CD14-positive monocyte (primary cell): Measurements from ENCODE around the gene COX10. TPM values are rescaled to one million over a fixed set of nuclear protein-coding genes. Genes with fewer than 3 reads are reported as not detected.

Source experiments
- DNase-seq, 3 donors: peaks; one replicate each; pipeline ENCODE4 v3.0.0-alpha.2; 2011 to 2022
- H2AFZ ChIP-seq: 2 replicates; pipeline ENCODE4 v1.6.0; 2012; ENCODE audit warnings: mild to moderate bottlenecking, low read depth, low read length, inconsistent platforms; ENCODE audit not compliant: insufficient read depth, poor library complexity, severe bottlenecking
- H3K27ac ChIP-seq, 2 donors: 1 replicate in 1 of 2; 2 replicates in 1 of 2; pipeline ENCODE4 v1.5.1; 2012 to 2013; ENCODE audit warnings: low read length in 2 of 2, control low read depth in 1 of 2, inconsistent platforms in 1 of 2, low read depth in 1 of 2, mild to moderate bottlenecking in 1 of 2
- H3K27me3 ChIP-seq, 2 donors: one replicate each; pipeline versions ENCODE4 v1.6.0 to v1.6.1; 2011 to 2013; ENCODE audit warnings: low read length in 2 of 2; ENCODE audit not compliant: control insufficient read depth in 2 of 2, insufficient read depth in 2 of 2
- H3K36me3 ChIP-seq, 2 donors: replicated peaks in 1 of 2; 1 replicate in 1 of 2; 2 replicates in 1 of 2; pipeline versions ENCODE4 v1.5.1 to v1.6.1; 2012 to 2013; ENCODE audit warnings: low read length in 2 of 2, control low read depth in 1 of 2, inconsistent platforms in 1 of 2, mild to moderate bottlenecking in 1 of 2; ENCODE audit not compliant: insufficient read depth in 2 of 2, control insufficient read depth in 1 of 2
- H3K4me1 ChIP-seq, 2 donors: 1 replicate in 1 of 2; 2 replicates in 1 of 2; pipeline versions ENCODE4 v1.5.1 to v1.6.1; 2012 to 2013; ENCODE audit warnings: low read length in 2 of 2, control low read depth in 1 of 2, inconsistent platforms in 1 of 2, mild to moderate bottlenecking in 1 of 2, moderate library complexity in 1 of 2; ENCODE audit not compliant: insufficient read depth in 2 of 2, control insufficient read depth in 1 of 2
- H3K4me2 ChIP-seq: replicated peaks from 2 replicates; pipeline ENCODE3; 2012; ENCODE audit warnings: low read length, moderate library complexity, mild to moderate bottlenecking; ENCODE audit not compliant: poor library complexity, severe bottlenecking; ENCODE audit errors: extremely low read depth
- H3K4me3 ChIP-seq, 3 experiments: fragments of 200-600 bp in 1 of 3; sonication (generic) in 1 of 3; replicated peaks in 1 of 3; 1 replicate in 2 of 3; 2 replicates in 1 of 3; pipeline ENCODE4 v1.5.1; 2011 to 2013; ENCODE audit warnings: low read length in 3 of 3, mild to moderate bottlenecking in 3 of 3, control low read depth in 2 of 3, low read depth in 2 of 3, inconsistent platforms in 1 of 3, moderate library complexity in 1 of 3
- H3K79me2 ChIP-seq: 2 replicates; pipeline ENCODE4 v1.6.0; 2012; ENCODE audit warnings: mild to moderate bottlenecking, control low read depth, inconsistent platforms, low read length, moderate library complexity; ENCODE audit not compliant: insufficient read depth
- H3K9ac ChIP-seq: 2 replicates; pipeline ENCODE4 v1.6.0; 2017; ENCODE audit warnings: low read length, mild to moderate bottlenecking; ENCODE audit not compliant: insufficient read depth, poor library complexity, severe bottlenecking
- H3K9me3 ChIP-seq, 2 donors: replicated peaks in 1 of 2; 1 replicate in 1 of 2; 2 replicates in 1 of 2; pipeline versions ENCODE4 v1.5.1 to v1.6.1; 2012 to 2013; ENCODE audit warnings: low read length in 2 of 2, control low read depth in 1 of 2; ENCODE audit not compliant: control insufficient read depth in 1 of 2, insufficient read depth in 1 of 2
- H4K20me1 ChIP-seq: 2 replicates; pipeline ENCODE4 v1.6.0; 2012; ENCODE audit warnings: mild to moderate bottlenecking, low read length, control low read depth, moderate library complexity; ENCODE audit not compliant: insufficient read depth
- H3K27ac Mint-ChIP-seq, 7 donors: one replicate each; pipeline ENCODE4 v1.8.0; 2020; ENCODE audit warnings: mild to moderate bottlenecking in 7 of 7, mixed read lengths in 7 of 7, moderate library complexity in 6 of 7, inconsistent platforms in 2 of 7
- H3K27me3 Mint-ChIP-seq, 3 donors: one replicate each; pipeline ENCODE4 v1.8.0; 2021 to 2022; ENCODE audit warnings: low read depth in 3 of 3, mild to moderate bottlenecking in 3 of 3, mixed read lengths in 3 of 3, moderate library complexity in 3 of 3, inconsistent platforms in 1 of 3
- H3K36me3 Mint-ChIP-seq, 2 donors: one replicate each; pipeline ENCODE4 v1.8.0; 2020; ENCODE audit warnings: mixed read lengths in 2 of 2, inconsistent platforms in 1 of 2, mild to moderate bottlenecking in 1 of 2
- H3K4me1 Mint-ChIP-seq: one replicate; pipeline ENCODE4 v1.8.0; 2020; ENCODE audit warnings: mild to moderate bottlenecking, mixed read lengths
- H3K4me3 Mint-ChIP-seq, 2 donors: one replicate each; pipeline ENCODE4 v1.8.0; 2020; ENCODE audit warnings: mild to moderate bottlenecking in 2 of 2, mixed read lengths in 2 of 2, moderate library complexity in 1 of 2
- H3K9me3 Mint-ChIP-seq, 7 donors: one replicate each; pipeline ENCODE4 v1.8.0; 2020 to 2022; ENCODE audit warnings: mixed read lengths in 7 of 7, mild to moderate bottlenecking in 6 of 7, moderate library complexity in 6 of 7, inconsistent platforms in 2 of 7
- WGBS: methylation state at CpG from one replicate; pipeline ENCODE4 v1.1.5; 2013; ENCODE audit warnings: missing lambda C conversion rate; ENCODE audit not compliant: insufficient coverage; 5-methylcytosine and 5-hydroxymethylcytosine counted together
- intact Hi-C, 2 donors: fragments of 100-400 bp; cut with micrococcal nuclease; formaldehyde crosslinking; loops; one replicate each; pipeline versions ENCODE4 v1.15.0 to v1.15.1; 2023
- polyA plus RNA-seq, 3 donors: library from polyadenylated mRNA; depleted of rRNA in 1 of 3; unstranded in 2 of 3; stranded (reverse) in 1 of 3; fragments of 300-500 nt in 2 of 3; fragments of >200 nt in 1 of 3; fragmentation: Illumina TruSeq in 2 of 3; gene quantifications; 1 replicate in 2 of 3; 2 replicates in 1 of 3; pipeline ENCODE4 v1.2.3, GENCODE V29; 2012 to 2021
- TF ChIP-seq, protein P1 (sequence below): fragments of 200-600 bp; IDR thresholded peaks from one replicate; pipeline ENCODE4 v1.8.0; 2022; ENCODE audit warnings: antibody characterized with exemption, mild to moderate bottlenecking

Gene COX10
- polyA plus RNA-seq, 3 donors: 8.2 to 15.2 (median 11.3) TPM

DNA sequence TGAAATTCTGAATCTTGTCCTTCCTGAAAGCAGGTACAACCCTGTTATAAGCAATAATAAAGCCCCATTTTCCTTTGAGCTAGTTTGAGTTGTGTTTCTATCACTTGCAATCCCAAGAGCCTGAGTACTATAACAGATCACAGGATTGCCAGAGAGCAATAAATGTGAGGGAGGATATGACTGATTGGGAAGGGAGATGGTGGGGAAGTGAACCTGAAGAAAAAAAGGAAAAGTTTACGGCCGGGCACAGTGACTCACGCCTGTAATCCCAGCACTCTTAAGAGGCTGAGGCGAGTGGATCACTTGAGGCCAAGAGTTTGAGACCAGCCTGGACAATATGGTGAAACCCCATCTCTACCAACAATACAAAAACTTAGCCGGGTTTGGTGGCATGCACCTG lies 80.4 kb downstream of the COX10 start:
- DNase-seq: no peak
- Histone ChIP-seq H3K4me1 (no peaks in the 10 kb centered on the region), H4K20me1 (no peaks in the 10 kb centered on the region), H3K4me3 (no peak overlapping the region), H3K79me2 (no peaks in the 10 kb centered on the region), H3K9me3 (no peaks in the 10 kb centered on the region), H3K9ac (no peak overlapping the region), H3K4me2 (no peak overlapping the region), H3K36me3 (no peaks in the 10 kb centered on the region), H3K27me3 (no peaks in the 10 kb centered on the region), H2AFZ (no peak overlapping the region), H3K27ac (no peak overlapping the region)
- TF ChIP-seq, protein P1, sequence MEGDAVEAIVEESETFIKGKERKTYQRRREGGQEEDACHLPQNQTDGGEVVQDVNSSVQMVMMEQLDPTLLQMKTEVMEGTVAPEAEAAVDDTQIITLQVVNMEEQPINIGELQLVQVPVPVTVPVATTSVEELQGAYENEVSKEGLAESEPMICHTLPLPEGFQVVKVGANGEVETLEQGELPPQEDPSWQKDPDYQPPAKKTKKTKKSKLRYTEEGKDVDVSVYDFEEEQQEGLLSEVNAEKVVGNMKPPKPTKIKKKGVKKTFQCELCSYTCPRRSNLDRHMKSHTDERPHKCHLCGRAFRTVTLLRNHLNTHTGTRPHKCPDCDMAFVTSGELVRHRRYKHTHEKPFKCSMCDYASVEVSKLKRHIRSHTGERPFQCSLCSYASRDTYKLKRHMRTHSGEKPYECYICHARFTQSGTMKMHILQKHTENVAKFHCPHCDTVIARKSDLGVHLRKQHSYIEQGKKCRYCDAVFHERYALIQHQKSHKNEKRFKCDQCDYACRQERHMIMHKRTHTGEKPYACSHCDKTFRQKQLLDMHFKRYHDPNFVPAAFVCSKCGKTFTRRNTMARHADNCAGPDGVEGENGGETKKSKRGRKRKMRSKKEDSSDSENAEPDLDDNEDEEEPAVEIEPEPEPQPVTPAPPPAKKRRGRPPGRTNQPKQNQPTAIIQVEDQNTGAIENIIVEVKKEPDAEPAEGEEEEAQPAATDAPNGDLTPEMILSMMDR: no peak
- H3K27me3 Mint-ChIP-seq: no peaks in the 10 kb centered on the region
- H3K9me3 Mint-ChIP-seq: peaks cover 0 to 4% (median 2%) of the 10 kb centered on the region in 7 donors
- no peak overlapping the region for H3K4me3 Mint-ChIP-seq
- H3K4me1 Mint-ChIP-seq: no peaks in the 10 kb centered on the region
- H3K36me3 Mint-ChIP-seq: peaks cover 0 to 2% of the 10 kb centered on the region in 2 donors
- intact Hi-C loops: no loop called here
- H3K27ac Mint-ChIP-seq: no peak overlapping the region
- no CpG with 5 or more reads among the region's 5 CpGs for WGBS

DNA sequence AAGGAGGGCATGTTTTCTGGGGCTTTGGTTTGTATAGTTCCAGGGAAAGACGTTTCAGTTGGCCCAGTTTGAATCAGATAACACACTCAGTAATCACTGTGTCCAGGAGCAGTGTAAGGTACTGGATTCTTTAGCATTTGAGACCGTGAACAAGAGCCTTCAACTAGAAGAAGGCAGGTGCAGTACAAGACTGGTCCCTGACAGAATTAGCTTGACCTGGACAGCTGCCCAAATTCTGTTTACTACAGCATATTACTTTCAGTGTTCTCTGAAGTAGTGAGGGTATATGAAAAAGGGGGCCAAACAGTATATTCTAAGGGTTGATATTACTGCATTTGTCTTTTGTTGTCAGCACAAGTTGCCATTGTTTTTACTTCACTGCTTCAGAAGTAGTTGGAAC lies 81.3 kb downstream of the COX10 start:
- H3K27ac Mint-ChIP-seq: no peak overlapping the region
- TF ChIP-seq, protein P1: no peak
- peaks cover 0 to 2% of the 10 kb centered on the region in 2 donors for H3K36me3 Mint-ChIP-seq
- no peak overlapping the region for H3K4me2 ChIP-seq
- H3K27ac ChIP-seq: no peak overlapping the region
- no CpG with 5 or more reads among the region's 2 CpGs for WGBS
- no peaks in the 10 kb centered on the region for H3K27me3 ChIP-seq
- intact Hi-C loops: no loop called here
- no peak for DNase-seq
- H3K36me3 ChIP-seq: no peaks in the 10 kb centered on the region
- no peak overlapping the region for H3K4me3 Mint-ChIP-seq
- no peaks in the 10 kb centered on the region for H3K9me3 ChIP-seq
- no peaks in the 10 kb centered on the region for H3K4me1 ChIP-seq
- no peak overlapping the region for H2AFZ ChIP-seq
- no peak overlapping the region for H3K9ac ChIP-seq
- no peaks in the 10 kb centered on the region for H3K4me1 Mint-ChIP-seq
- H3K9me3 Mint-ChIP-seq: peaks cover 0 to 3% (median 0%) of the 10 kb centered on the region in 7 donors
- no peaks in the 10 kb centered on the region for H3K79me2 ChIP-seq
- H3K4me3 ChIP-seq: no peak overlapping the region
- H4K20me1 ChIP-seq: no peaks in the 10 kb centered on the region
- H3K27me3 Mint-ChIP-seq: no peaks in the 10 kb centered on the region
